ENCODE measurements around the gene MEIS2.

The MEIS2 gene

DNA sequence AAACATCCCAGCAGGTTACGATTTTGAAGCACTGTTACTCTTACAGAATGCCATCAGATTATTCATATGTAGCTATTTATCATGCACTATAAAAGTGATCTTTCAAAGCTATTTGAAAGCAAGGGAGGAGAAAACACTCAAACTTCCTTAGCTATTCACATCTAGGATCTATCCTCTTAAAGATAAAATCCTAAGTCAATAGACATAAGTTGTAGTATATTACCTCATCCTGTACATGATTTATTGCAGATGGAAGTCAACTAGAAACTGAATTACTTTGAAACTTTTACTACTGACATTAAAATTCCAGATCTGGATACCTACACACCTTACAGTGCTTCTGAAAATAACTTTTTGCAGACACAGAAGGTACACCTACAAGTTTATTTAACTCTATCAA is 197.2 kb downstream of the MEIS2 start:
- no peak overlapping the region for H2AFZ ChIP-seq (ENCODE audit: low read depth, low read length)
- H4K20me1 ChIP-seq (ENCODE audit: insufficient read depth, low read length): no peaks in the 10 kb centered on the region
- no peak for DNase-seq
- H3K27me3 ChIP-seq (ENCODE audit: insufficient read depth, low read length, poor library complexity): no peaks in the 10 kb centered on the region
- no peak overlapping the region for H3K4me2 ChIP-seq (ENCODE audit: insufficient read depth, low read length)
- no peaks in the 10 kb centered on the region for H3K9me3 ChIP-seq (ENCODE audit: insufficient read depth, low read length, severe bottlenecking)
- TF ChIP-seq, protein P1, sequence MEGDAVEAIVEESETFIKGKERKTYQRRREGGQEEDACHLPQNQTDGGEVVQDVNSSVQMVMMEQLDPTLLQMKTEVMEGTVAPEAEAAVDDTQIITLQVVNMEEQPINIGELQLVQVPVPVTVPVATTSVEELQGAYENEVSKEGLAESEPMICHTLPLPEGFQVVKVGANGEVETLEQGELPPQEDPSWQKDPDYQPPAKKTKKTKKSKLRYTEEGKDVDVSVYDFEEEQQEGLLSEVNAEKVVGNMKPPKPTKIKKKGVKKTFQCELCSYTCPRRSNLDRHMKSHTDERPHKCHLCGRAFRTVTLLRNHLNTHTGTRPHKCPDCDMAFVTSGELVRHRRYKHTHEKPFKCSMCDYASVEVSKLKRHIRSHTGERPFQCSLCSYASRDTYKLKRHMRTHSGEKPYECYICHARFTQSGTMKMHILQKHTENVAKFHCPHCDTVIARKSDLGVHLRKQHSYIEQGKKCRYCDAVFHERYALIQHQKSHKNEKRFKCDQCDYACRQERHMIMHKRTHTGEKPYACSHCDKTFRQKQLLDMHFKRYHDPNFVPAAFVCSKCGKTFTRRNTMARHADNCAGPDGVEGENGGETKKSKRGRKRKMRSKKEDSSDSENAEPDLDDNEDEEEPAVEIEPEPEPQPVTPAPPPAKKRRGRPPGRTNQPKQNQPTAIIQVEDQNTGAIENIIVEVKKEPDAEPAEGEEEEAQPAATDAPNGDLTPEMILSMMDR (IDR thresholded peaks at IDR 0.05; ENCODE audit: borderline replicate concordance, extremely low read depth, low read length, poor library complexity, severe bottlenecking): no peak
- TF ChIP-seq EZH2 (IDR thresholded peaks at IDR 0.05; ENCODE audit: borderline replicate concordance, low read depth, low read length, severe bottlenecking): no peak
- no peak overlapping the region for H3K9ac ChIP-seq (ENCODE audit: low read depth, low read length)
- no peak for ATAC-seq (ENCODE audit: insufficient read depth, low read depth)
- no peak overlapping the region for H3K27ac ChIP-seq (ENCODE audit: low read length)
- H3K4me3 ChIP-seq (ENCODE audit: low read depth in 1 of 2, low read length in 2 of 2): no peak overlapping the region
- no peaks in the 10 kb centered on the region for H3K36me3 ChIP-seq (ENCODE audit: insufficient read depth, low read length)
- H3K4me1 ChIP-seq (ENCODE audit: insufficient read depth, low read length): no peaks in the 10 kb centered on the region
- H3K79me2 ChIP-seq (ENCODE audit: insufficient read depth, low read length): no peaks in the 10 kb centered on the region

DNA sequence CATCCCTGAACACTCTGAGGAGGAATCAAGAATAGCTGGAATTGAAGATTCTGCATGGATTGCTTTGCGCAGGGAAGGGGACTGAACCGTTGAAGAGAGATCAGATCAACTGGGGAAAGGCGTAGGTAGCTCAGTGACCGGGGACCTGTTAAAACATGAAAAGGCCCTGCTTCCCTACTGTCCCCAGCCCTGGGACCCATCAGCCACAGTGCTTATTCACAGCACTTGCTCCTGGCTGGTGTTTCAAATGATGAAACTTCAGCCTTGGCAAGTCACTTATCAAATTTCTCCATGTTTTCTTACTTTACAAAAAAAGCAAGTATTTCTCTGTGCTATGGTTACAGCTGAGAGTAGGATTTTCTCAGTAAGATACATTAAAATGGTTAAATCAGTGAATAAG is 199.3 kb downstream of the MEIS2 start:
- no peak overlapping the region for H3K27ac ChIP-seq (ENCODE audit: low read length)
- TF ChIP-seq EZH2 (IDR thresholded peaks at IDR 0.05; ENCODE audit: borderline replicate concordance, low read depth, low read length, severe bottlenecking): no peak
- TF ChIP-seq, protein P1 (IDR thresholded peaks at IDR 0.05; ENCODE audit: borderline replicate concordance, extremely low read depth, low read length, poor library complexity, severe bottlenecking): no peak
- H3K4me3 ChIP-seq (ENCODE audit: low read depth in 1 of 2, low read length in 2 of 2): no peak overlapping the region
- no peaks in the 10 kb centered on the region for H3K27me3 ChIP-seq (ENCODE audit: insufficient read depth, low read length, poor library complexity)
- no peaks in the 10 kb centered on the region for H4K20me1 ChIP-seq (ENCODE audit: insufficient read depth, low read length)
- no peak overlapping the region for H3K9ac ChIP-seq (ENCODE audit: low read depth, low read length)
- H3K9me3 ChIP-seq (ENCODE audit: insufficient read depth, low read length, severe bottlenecking): no peaks in the 10 kb centered on the region
- H2AFZ ChIP-seq (ENCODE audit: low read depth, low read length): no peak overlapping the region
- H3K36me3 ChIP-seq (ENCODE audit: insufficient read depth, low read length): no peaks in the 10 kb centered on the region
- ATAC-seq (ENCODE audit: insufficient read depth, low read depth): no peak
- no peak for DNase-seq
- no peak overlapping the region for H3K4me2 ChIP-seq (ENCODE audit: insufficient read depth, low read length)
- H3K4me1 ChIP-seq (ENCODE audit: insufficient read depth, low read length): no peaks in the 10 kb centered on the region
- H3K79me2 ChIP-seq (ENCODE audit: insufficient read depth, low read length): no peaks in the 10 kb centered on the region

DNA sequence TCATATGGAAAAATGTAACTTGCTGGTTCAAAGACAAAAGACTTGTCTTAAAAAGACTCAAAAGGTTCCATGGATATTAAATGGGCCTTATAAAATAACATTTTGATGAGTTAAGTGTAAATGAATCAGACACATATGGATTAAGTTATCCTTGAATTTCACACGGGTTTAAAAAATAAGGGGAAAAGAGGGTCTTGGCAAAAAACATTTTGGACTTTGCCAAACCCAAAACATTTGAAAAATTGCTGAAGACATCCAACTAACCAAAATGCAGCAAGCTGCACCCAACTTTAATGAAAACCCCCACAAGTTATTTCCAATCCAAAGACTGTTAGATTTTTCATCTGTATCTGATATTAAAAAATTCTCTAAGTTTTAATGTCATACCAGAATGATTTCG is 200.7 kb downstream of the MEIS2 start:
- no peaks in the 10 kb centered on the region for H3K36me3 ChIP-seq (ENCODE audit: insufficient read depth, low read length)
- no peak overlapping the region for H3K4me3 ChIP-seq (ENCODE audit: low read depth in 1 of 2, low read length in 2 of 2)
- no peak overlapping the region for H3K27ac ChIP-seq (ENCODE audit: low read length)
- no peak for TF ChIP-seq EZH2 (IDR thresholded peaks at IDR 0.05; ENCODE audit: borderline replicate concordance, low read depth, low read length, severe bottlenecking)
- TF ChIP-seq, protein P1 (IDR thresholded peaks at IDR 0.05; ENCODE audit: borderline replicate concordance, extremely low read depth, low read length, poor library complexity, severe bottlenecking): no peak
- H4K20me1 ChIP-seq (ENCODE audit: insufficient read depth, low read length): no peaks in the 10 kb centered on the region
- ATAC-seq (ENCODE audit: insufficient read depth, low read depth) (no peak), DNase-seq (no peak)
- H2AFZ ChIP-seq (ENCODE audit: low read depth, low read length): no peak overlapping the region
- H3K4me2 ChIP-seq (ENCODE audit: insufficient read depth, low read length): no peak overlapping the region
- no peak overlapping the region for H3K9ac ChIP-seq (ENCODE audit: low read depth, low read length)
- H3K9me3 ChIP-seq (ENCODE audit: insufficient read depth, low read length, severe bottlenecking): no peaks in the 10 kb centered on the region
- no peaks in the 10 kb centered on the region for H3K27me3 ChIP-seq (ENCODE audit: insufficient read depth, low read length, poor library complexity)
- no peaks in the 10 kb centered on the region for H3K4me1 ChIP-seq (ENCODE audit: insufficient read depth, low read length)
- H3K79me2 ChIP-seq (ENCODE audit: insufficient read depth, low read length): no peaks in the 10 kb centered on the region

Data from DND-41 (cell line).